ENCODE results near the gene MAP3K9. TPM values are rescaled to one million over a fixed set of nuclear protein-coding genes. Genes with fewer than 3 reads are reported as not detected.

Gene MAP3K9
- total and polyA plus RNA-seq, 2 donors (not counting 3 experiments of a cell fraction or from before 2014, with no cell fraction given): 0.06 to 0.11 TPM

GRCh38 chr14:70780396-70781075 lies 28.8 kb downstream of the MAP3K9 start:
- Histone ChIP-seq H3K79me2 (ENCODE audit: control insufficient read depth, insufficient read depth, low read length) (no peaks in the 10 kb centered on the region), H2AFZ (ENCODE audit: low read depth, low read length) (no peak overlapping the region), H4K20me1 (replicated peaks; ENCODE audit: control insufficient read depth, extremely low read depth, insufficient read depth, low read length) (no peaks in the 10 kb centered on the region), H3K4me3 (replicated peaks in 1 of 3; ENCODE audit: insufficient read depth in 1 of 3, low read depth in 1 of 3, low read length in 3 of 3) (no peak overlapping the region), H3K36me3 (ENCODE audit: control insufficient read depth in 2 of 2, extremely low read depth in 1 of 2, insufficient read depth in 2 of 2, low read length in 2 of 2) (no peaks in the 10 kb centered on the region), H3K27me3 (ENCODE audit: control insufficient read depth in 2 of 2, insufficient read depth in 2 of 2, low read length in 2 of 2) (no peaks in the 10 kb centered on the region), H3K4me2 (ENCODE audit: insufficient read depth, low read length) (no peak overlapping the region), H3K9me3 (replicated peaks; ENCODE audit: control insufficient read depth, insufficient read depth, low read length) (no peaks in the 10 kb centered on the region), H3K27ac (ENCODE audit: insufficient read depth, low read depth, low read length) (no peak overlapping the region), H3K4me1 (ENCODE audit: control insufficient read depth, extremely low read depth, insufficient read depth, low read length) (no peaks in the 10 kb centered on the region), H3K9ac (replicated peaks; ENCODE audit: extremely low read depth, insufficient read depth, low read length) (no peak overlapping the region), H3K9me1 (replicated peaks; ENCODE audit: control insufficient read depth, extremely low read depth, insufficient read depth, low read length) (no peaks in the 10 kb centered on the region)
- CTCF ChIA-PET: no interaction called here
- no peak for DNase-seq (ENCODE audit: low read depth, low spot score)
- dilution Hi-C loops (cut with MboI; ENCODE audit: extremely low pct_ligation_motif_present, low sequenced_read_pairs): no loop called here
- no peak for FAIRE-seq
- POLR2A ChIA-PET: no interaction called here
- BruUV-seq (replicated peaks): no TSS peak
- TF ChIP-seq EZH2 (IDR thresholded peaks at IDR 0.05; ENCODE audit: borderline replicate concordance, low read depth, low read length, severe bottlenecking) (no peak), JUN (IDR thresholded peaks at IDR 0.05; ENCODE audit: borderline replicate concordance, insufficient read depth, insufficient read length, low read depth) (no peak), MAX (IDR thresholded peaks at IDR 0.05; ENCODE audit: insufficient read depth, insufficient read length) (no peak), CTCF (IDR thresholded peaks at IDR 0.05; ENCODE audit: extremely low read depth in 1 of 2, insufficient read depth in 1 of 2, low read depth in 1 of 2, low read length in 2 of 2) (no peak), POLR2A (IDR thresholded peaks at IDR 0.05; ENCODE audit: low read depth, low read length) (no peak), MYC (IDR thresholded peaks at IDR 0.05; ENCODE audit: low read depth, low read length) (no peak), GATA2 (IDR thresholded peaks at IDR 0.05; ENCODE audit: insufficient read depth, insufficient read length, low read depth, low read length) (no peak), POLR2AphosphoS5 (IDR thresholded peaks at IDR 0.05; ENCODE audit: insufficient read depth, low read depth, low read length) (no peak)
- intact Hi-C loops (cut with micrococcal nuclease): no loop called here
